ENCODE measurements around the gene HOXA4.

- TF ChIP-seq, protein P1, sequence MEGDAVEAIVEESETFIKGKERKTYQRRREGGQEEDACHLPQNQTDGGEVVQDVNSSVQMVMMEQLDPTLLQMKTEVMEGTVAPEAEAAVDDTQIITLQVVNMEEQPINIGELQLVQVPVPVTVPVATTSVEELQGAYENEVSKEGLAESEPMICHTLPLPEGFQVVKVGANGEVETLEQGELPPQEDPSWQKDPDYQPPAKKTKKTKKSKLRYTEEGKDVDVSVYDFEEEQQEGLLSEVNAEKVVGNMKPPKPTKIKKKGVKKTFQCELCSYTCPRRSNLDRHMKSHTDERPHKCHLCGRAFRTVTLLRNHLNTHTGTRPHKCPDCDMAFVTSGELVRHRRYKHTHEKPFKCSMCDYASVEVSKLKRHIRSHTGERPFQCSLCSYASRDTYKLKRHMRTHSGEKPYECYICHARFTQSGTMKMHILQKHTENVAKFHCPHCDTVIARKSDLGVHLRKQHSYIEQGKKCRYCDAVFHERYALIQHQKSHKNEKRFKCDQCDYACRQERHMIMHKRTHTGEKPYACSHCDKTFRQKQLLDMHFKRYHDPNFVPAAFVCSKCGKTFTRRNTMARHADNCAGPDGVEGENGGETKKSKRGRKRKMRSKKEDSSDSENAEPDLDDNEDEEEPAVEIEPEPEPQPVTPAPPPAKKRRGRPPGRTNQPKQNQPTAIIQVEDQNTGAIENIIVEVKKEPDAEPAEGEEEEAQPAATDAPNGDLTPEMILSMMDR (IDR thresholded peaks at IDR 0.05): no peak
- TF ChIP-seq POLR2AphosphoS5 (IDR thresholded peaks at IDR 0.05; ENCODE audit: insufficient read depth in 1 of 2, low read depth in 1 of 2) (no peak), POLR2A (IDR thresholded peaks at IDR 0.05) (no peak)
Measured at GRCh38 chr7:27153526-27153925, 23.0 kb upstream of the HOXA4 start.
